Measurements from ENCODE around the gene OGG1.
"Not testable (repeated sequence)": the region's sequence is repeated elsewhere in the genome, so short reads cannot be mapped to it uniquely, and the experiment has no call there.

Gene OGG1

DNA sequence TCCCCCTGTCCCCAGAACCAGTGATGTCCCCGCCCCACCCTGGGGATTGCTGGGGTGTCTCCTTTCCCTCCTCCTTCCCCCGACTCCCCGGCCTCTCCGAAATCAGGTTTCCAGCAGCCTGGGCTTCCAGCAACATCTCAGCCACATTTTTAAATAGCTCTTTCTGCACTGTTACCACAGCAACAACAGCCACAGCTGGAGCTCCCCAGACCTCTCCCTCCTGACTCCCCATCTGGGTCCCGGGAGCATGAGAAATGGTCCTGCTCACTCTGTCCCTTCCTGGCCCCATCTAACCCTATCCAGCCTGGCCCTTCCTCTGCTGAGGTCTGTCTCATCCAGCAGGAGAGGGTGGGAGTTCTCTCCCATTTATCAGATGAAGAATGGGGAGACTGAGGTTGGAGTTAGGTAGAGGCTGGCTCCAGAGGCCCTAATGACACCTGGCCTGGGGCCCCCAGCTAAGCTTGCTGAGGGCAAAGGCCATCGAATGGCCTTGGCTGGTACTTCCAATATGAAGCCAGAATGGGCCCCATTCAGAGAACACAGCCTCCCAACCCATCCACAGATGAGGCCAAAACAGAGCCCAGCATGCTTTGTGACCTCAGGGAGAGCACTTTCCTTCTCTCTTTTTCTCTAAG is 18.5 kb downstream of the OGG1 start:
- DNase-seq, result no peak

GRCh38 chr3:9769012-9769411 is 19.3 kb downstream of the OGG1 start:
- DNase-seq, result no peak

DNA sequence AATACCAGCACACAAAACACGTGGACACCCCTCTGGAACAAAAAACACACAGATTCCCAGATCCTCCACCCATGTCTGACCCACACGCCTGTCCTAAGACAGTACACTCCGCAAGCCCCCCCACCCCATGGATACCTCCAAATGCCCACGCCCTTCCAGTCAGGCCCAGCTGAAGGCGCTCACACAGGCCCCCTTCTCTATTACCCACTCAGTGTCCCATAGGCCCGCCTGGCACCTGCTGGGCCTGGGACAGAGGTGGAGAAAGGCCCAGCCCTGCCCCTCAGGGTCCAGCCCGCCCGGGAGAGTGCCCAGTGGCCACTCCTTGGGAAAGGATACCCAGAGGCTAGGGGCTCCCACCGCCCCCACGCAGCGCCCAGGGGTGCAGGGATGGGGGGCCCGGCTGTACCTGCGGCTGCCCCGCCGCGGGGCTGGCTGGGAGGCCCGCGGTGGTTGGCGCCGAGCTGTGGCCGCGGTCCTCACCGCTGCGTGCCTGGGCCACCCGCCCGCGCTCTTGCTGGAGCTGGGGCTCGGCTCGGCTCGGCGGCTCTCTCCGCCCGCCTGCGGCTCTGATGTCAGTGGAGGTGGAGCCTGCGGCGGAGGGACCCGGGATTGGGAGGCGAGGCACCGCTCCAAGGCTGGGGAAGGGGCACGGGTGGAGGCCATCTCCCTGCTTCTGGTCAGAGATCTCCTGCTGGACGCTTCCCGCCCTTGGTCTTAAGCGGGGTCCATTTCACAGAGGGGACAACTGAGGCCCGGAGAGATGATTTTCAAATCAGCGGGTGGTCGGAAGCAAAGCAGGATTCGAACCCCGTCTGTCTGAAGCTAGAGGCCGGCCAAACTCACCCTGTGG is 19.9 kb downstream of the OGG1 start, which contains the start of gene CAMK1:
CAMK1 (minus strand) TSS at position 522 of the 850 bp plus-strand sequence. CDS start 2,198 bp downstream, outside the sequence.
- peak; percentile 25 for DNase-seq

GRCh38 chr3:9770276-9770812 is 20.6 kb downstream of the OGG1 start:
- DNase-seq, result no peak

DNA sequence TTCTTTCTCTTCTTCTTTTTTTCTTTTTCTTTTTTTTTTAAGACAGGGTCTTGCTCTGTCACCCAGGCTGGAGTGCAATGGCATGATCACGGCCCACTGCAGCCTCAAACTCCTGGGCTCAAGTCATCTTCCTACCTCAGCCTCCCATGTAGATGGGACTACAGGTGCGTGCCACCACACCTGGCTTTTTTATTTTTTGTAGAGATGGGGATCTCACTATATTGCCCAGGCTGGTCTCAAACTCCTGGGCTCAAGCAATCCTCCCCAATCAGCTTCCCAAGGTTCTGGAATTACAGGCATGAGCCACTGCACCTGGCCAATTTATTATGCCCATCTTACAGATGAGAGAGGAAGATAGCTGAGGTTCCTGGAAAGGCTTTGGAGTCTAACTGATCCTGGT is 21.3 kb downstream of the OGG1 start:
- not testable (repeated sequence) for DNase-seq

DNA sequence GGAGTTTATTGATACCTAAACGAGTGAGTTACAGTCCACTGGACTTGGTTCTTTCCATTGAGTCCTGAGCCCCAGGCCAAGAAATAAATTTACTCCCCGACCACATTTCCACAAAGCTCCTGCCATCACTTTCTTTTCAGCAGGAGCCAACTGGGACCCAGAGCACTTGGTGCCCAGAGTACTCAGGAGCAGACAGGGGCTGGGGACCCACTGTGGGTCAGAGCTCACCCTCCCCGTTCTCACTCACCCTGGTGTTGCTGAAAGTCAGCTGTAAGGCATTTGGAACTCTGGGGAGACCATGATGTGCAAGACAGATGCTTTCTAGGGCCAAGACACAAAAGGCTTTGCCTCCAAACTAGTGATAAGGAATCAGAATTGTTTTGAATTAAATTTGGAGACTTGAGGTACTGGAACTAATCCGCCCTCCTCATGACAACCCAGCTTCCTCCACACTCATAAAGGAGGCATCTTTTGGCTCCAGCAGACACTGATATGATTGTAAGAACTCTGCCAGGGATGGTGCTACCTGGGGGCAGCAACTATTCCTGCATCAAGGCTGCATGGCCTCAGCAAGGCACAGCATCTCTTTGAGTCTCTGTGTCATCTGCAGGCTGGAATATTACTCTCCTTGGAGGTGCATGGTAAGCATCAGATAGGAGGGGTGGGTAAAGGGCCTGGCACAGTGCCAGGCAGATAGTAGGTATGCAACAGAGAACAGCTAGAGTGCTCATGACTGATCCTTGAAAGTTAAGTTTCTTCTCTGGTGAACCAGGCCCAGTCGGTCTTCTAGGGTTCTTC is 27.3 kb downstream of the OGG1 start:
- DNase-seq, result no peak

GRCh38 chr3:9777694-9778021 is 27.9 kb downstream of the OGG1 start:
- DNase-seq, result no peak

GRCh38 chr3:9778143-9779074 is 28.7 kb downstream of the OGG1 start:
- no peak for DNase-seq

GRCh38 chr3:9779075-9779593 is 29.4 kb downstream of the OGG1 start:
- DNase-seq, result no peak

DNA sequence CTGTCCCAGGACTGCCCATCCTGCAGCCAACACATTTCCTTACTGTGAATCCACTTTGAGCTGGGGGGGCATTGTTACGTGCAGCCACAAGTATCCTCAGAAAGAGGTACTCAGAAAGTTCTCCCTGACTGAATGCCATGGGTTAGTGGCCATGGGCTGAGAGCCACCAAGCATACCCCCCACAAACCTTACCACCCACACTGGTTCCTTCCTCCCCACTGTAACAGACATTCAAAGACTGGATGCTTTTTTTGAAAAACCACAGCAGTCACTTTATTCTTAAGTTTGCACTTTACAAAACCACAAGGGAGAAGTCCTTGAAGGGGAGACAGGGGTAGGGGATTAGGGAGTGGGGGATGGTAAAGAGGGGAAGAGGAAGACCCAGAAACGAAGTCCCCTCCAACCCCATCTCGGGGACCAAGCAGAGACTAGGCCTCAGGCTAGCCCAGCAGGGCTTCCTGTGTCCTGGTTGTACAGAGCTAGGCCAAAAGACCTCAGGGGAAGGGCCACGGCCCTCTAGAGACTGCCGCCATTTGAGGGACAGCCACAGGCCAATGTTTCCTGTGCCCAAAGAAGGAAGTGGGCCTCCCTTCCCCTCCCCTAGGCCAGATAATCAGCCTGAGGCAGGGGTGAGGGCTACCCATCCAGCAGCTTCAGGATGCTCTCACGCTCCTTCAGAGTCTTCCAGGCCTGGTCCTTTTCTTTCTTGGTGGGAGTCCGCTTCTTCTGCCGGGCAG is 30.1 kb downstream of the OGG1 start:
- no peak for DNase-seq

DNA sequence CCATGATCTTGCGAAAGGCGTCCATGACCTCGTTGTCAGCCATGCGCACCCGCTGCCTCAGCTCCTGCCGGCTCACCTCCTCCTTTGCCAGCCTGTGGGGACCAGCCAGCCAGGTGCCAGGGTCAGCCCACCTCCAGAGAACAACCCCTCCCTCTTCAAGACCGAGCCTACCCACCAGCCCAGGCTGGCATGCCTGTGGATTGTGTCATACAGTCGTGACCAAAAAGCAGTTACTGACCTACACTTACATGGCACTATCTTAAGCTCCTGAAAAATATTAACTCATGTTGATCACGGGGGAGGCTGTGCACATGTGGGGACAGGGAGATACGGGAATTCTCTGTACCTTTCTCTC is 30.7 kb downstream of the OGG1 start:
- no peak for DNase-seq

DNA sequence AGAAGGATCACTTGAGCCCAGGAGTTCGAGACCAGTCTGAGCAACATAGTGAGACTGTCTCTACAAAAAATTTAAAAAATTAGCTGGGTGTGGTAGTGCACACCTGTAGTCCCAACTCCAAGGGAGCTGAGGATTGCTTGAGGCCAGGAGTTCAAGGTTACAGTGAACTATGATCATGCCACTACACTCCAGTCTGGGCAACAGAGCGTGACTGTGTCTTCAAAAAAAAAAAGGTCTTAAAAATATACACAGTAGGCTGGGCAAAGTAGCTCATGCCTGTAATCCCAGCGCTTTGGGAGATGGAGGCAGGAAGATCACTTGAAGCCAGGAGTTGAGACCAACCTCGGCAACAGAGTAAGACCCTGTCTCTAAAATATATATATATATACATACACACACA is 31.2 kb downstream of the OGG1 start:
- no peak for DNase-seq

- no peak for DNase-seq
Measured at GRCh38 chr3:9781551-9781950, 31.8 kb downstream of the OGG1 start.

DNA sequence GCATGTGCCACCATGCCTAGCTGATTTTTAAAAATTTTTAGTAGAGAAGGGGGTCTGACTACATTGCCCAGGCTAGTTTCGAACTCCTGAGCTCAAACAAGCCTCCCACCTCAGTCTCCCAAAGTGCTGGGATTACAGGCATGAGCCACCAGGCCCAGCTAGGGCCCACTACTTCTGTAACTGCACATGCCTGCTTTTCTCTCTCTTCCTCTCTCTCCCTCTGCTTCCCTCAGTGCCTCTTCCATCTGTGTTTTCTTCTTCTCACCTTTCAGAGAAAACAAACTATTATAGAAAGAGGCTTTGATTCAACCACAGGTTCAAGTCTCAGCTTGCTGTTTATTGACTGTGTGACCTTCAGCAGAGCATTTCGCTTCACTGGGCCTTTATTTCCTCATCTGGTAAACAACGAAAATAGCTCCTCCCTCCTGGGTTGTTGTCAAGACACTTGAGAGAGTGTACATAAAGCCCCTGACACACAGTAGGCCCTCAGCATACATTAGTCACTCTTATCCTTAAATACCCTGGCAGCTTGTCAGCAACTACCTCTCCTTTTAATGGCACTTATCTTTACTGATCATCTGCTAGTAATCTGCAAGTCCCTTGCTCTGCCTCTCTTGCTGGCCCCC is 32.3 kb downstream of the OGG1 start:
- DNase-seq, result peak; percentile 41

DNA sequence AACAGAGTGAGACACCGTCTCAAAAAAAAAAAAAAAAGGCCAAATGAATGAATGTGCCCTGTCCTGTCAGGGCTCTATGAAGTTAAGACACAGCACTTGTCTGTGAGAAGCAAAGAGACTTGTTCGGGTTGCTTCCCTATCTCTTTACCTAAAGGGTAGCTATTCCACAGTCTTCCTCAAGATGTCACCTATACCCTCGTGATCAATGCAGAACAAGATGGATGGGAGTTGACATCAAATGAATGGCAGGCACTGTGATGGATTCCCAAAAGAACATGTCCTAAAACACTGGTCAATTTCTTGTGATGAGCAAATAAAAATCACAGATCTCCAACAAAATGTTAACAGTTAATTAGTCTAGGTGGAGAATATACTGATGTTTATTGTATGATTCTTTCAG is 33.0 kb downstream of the OGG1 start:
- DNase-seq, result no peak

DNA sequence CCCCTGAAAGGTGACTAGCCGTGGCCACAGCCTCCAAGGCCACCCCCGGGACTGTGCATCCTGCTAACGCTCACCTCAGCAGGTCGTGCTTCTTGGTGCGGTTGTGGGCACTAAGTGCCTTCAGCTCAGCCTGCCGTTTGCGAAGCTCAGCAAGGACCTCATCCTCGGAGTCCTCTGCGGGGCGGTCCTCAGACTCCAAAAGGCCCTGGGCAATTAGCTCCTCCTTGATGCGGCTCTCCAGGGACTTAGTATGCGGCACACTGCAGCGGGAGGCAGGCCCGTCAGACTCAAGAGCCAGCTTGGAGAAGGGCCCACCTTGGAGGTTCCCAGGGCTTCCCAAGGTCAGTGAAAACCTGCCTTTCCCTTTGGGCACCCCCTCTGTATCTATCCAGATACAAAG is 34.2 kb downstream of the OGG1 start:
- no peak for DNase-seq

DNA sequence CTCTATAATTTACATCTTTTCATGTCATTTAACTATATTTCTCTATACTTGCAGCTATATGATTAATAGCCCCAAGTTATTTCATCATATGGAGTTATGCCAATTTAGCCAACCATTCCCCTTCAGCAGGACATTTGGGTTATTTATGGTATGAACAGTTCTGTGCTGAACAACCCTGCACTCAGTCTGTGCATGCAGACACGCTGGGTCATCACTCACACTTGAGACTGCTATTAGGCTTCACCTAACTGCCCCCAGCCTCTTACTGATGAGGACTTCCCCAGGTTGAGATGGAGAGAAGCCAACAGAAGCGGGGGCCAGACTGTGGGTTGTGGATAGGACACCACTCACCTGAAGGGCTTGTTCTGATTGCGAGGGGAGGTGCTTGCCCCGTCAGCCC is 35.2 kb downstream of the OGG1 start:
- DNase-seq, result no peak

GRCh38 chr3:9785602-9786001 is 35.9 kb downstream of the OGG1 start:
- no peak for DNase-seq

DNA sequence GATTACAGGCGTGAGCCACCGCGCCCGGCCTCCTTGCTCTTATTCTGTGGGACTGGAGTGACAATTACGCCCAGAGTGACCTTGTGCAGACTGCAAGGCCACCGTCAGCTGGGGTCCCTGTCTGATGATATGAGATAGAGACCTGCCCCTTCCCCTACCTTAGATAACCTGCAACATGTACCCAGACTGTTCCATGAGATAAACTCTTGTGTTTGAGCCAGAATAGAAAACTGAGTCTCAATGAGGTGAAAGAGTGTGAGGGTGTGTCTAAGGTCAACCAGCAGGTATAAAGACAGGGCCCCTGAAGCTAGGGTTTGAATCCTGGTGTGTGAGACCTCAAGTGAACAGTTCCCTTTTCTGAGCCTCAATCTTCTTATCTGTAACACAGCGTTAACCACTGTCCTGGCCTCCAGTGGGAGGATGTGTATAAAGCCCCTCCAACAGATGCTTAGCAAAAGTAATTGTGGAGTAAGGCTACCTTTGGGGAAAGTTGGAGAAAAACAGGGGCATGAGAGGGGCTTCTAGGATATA is 36.5 kb downstream of the OGG1 start:
- DNase-seq, result no peak

DNA sequence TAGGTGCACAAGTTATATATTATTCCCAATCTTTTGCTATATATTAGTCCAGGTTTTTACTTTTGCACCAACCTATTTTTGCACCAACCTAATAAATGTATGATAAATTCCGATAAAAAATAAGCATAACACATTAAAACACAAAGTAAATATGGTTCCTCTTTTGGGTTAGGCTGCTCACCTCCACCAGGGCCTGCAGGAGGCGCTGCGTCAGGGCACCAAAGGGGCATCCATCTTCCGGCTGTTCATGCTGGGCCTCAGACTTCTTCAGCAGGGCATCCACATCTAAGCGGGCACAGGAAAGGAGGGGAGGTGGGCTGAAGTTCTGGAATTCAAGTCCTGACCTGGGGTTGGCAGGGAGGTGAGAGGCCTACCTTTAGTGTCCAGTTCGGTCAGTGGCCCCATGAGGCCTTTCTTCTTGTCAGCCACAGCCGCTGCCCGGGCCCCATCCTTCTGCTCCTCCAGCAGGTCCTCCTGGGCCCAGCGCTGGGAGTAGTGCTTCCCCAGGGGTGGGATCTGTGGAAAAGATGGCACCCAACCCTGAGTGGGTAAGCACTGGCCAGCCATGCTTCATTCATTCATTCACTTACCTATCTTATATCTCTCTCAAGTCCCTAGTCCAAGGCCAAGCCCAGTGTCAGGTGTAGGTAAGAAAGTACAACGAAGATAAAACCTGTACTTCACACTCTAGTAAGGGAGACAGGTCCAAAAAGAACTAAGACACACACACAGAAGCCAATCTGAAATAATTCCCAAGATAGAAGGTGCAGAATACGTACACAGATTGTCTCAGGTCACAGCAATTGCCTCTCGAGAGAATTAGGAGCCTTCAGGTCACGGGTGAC is 37.3 kb downstream of the OGG1 start:
- no peak for DNase-seq
